ENCODE measurements around the gene RASGRP4. TPM values are rescaled to one million over a fixed set of nuclear protein-coding genes. Genes with fewer than 3 reads are reported as not detected.
"Not testable (repeated sequence)": the region's sequence is repeated elsewhere in the genome, so short reads cannot be mapped to it uniquely, and the experiment has no call there.

Gene RASGRP4
- total and polyA plus RNA-seq, 5 experiments from 2014 or later = 0.07 TPM; not detected in 4

GRCh38 chr19:38424272-38424671 is 1.7 kb downstream of the RASGRP4 start:
- H3K4me1 Mint-ChIP-seq = peaks cover 1 to 16% (median 8%) of the 10 kb centered on the region in 4 donors
- H3K27ac Mint-ChIP-seq = no peak overlapping the region
- H3K4me3 Mint-ChIP-seq = no peak overlapping the region
- no peak for DNase-seq
- H3K36me3 Mint-ChIP-seq = no peaks in the 10 kb centered on the region
- H3K27me3 Mint-ChIP-seq = peaks cover 0 to 19% (median 3%) of the 10 kb centered on the region in 5 donors
- no peaks in the 10 kb centered on the region for H3K9me3 Mint-ChIP-seq
- POLR2A ChIA-PET = interaction anchor here (0.6 to 0.7 kb wide), 2 partner anchors 81 to 902 kb away, joined by 3 to 4 read pairs; no protein-coding TSS in a partner anchor
- ATAC-seq = no peak

GRCh38 chr19:38422438-38422837 is 3.6 kb downstream of the RASGRP4 start:
- Mint-ChIP-seq H3K4me3 (no peak overlapping the region), H3K27ac (no peak overlapping the region), H3K36me3 (no peaks in the 10 kb centered on the region), H3K27me3 (peaks cover 0 to 9% (median 3%) of the 10 kb centered on the region in 5 donors), H3K9me3 (no peaks in the 10 kb centered on the region), H3K4me1 (peaks cover 8 to 25% (median 22%) of the 10 kb centered on the region in 4 donors)
- no peak for DNase-seq
- POLR2A ChIA-PET = no interaction called here
- no peak for ATAC-seq

DNA sequence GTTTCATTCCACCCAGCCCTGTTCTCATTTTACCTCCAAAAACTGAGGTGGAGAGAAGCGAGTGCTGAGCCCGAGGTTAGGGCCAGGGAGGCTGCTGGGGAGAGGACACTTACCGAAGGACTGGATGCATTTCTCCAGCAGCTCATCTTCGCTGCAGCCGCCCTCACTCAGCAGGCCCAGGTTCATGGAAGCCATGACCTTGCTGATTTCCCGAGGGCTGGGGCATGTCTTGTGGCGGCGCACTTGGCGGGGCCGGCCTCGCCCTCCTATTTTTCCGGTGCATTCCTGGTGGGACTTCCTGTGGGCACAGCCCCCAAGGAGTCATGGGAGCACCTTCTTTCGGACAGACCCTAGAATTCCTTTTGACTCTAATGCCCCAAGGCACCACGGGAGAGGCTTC is 4.2 kb downstream of the RASGRP4 start:
- no peak overlapping the region for H3K27ac Mint-ChIP-seq
- peaks cover 0 to 8% (median 3%) of the 10 kb centered on the region in 5 donors for H3K27me3 Mint-ChIP-seq
- H3K36me3 Mint-ChIP-seq = no peaks in the 10 kb centered on the region
- H3K4me3 Mint-ChIP-seq = no peak overlapping the region
- H3K9me3 Mint-ChIP-seq = no peaks in the 10 kb centered on the region
- DNase-seq (no peak), ATAC-seq (no peak)
- H3K4me1 Mint-ChIP-seq = peaks cover 14 to 31% (median 27%) of the 10 kb centered on the region in 4 donors
- POLR2A ChIA-PET = no interaction called here

- H3K4me3 Mint-ChIP-seq = no peak overlapping the region
- H3K27me3 Mint-ChIP-seq = peaks cover 0 to 6% (median 2%) of the 10 kb centered on the region in 5 donors
- POLR2A ChIA-PET = no interaction called here
Observed at GRCh38 chr19:38420935-38421334, 5.1 kb downstream of the RASGRP4 start.

GRCh38 chr19:38417544-38418506 is 8.2 kb downstream of the RASGRP4 start:
- POLR2A ChIA-PET = interaction anchor here (1.4 to 1.5 kb wide), 2 partner anchors 8 to 15 kb away, joined by 3 to 4 read pairs; partner anchors contain the start of genes FAM98C and RASGRP4

More at GRCh38 chr19:38420935-38421334, 5.1 kb downstream of the RASGRP4 start:
- Mint-ChIP-seq H3K36me3 (no peaks in the 10 kb centered on the region), H3K27ac (no peak overlapping the region), H3K9me3 (no peaks in the 10 kb centered on the region), H3K4me1 (peaks cover 12 to 28% (median 22%) of the 10 kb centered on the region in 4 donors)
- DNase-seq = no peak
- ATAC-seq = no peak

DNA sequence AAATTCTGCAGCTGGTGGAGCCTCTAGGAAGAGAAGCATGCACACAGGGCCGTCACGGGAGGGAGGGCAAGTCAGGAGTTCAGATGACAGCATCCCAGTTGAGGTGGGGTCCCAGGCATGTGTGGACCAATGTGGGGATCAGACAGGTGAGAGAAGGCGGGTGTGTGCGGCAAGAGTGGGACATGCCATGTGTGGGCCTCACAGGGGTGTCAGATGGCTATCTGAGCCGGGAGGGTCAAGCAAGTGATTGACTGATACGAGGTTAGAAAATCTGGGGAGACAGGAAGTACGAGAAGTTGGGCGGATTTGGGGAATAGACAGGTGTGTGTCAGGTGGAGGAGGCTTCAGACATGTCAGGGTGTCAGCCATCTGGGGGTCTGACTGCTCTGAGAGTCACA is 8.9 kb downstream of the RASGRP4 start:
- Mint-ChIP-seq H3K36me3 (no peaks in the 10 kb centered on the region), H3K4me3 (peak overlapping the region; percentile 77 to 88 (median 84)), H3K27me3 (peaks cover 0 to 3% (median 0%) of the 10 kb centered on the region in 5 donors), H3K27ac (peak overlapping the region in 8 of 10 donors; percentile 63 to 91 (median 78)), H3K9me3 (no peaks in the 10 kb centered on the region), H3K4me1 (peaks cover 12 to 24% (median 16%) of the 10 kb centered on the region in 4 donors)
- DNase-seq (no peak), ATAC-seq (no peak)
- POLR2A ChIA-PET = interaction anchor here (1.4 to 1.5 kb wide), 2 partner anchors 9 to 15 kb away, joined by 3 to 4 read pairs; partner anchors contain the start of genes FAM98C and RASGRP4

More at GRCh38 chr19:38417544-38418506, 8.2 kb downstream of the RASGRP4 start:
- no peaks in the 10 kb centered on the region for H3K36me3 Mint-ChIP-seq
- no peaks in the 10 kb centered on the region for H3K9me3 Mint-ChIP-seq
- peaks cover 0 to 3% (median 0%) of the 10 kb centered on the region in 5 donors for H3K27me3 Mint-ChIP-seq
- H3K4me3 Mint-ChIP-seq = peak overlapping the region; percentile 77 to 88 (median 84)
- ATAC-seq = peak; percentile 75 to 79
- peak overlapping the region; percentile 25 to 91 (median 76) for H3K27ac Mint-ChIP-seq
- DNase-seq = peak in 8 of 10 donors; percentile 14 to 35 (median 27)
- peaks cover 12 to 24% (median 16%) of the 10 kb centered on the region in 4 donors for H3K4me1 Mint-ChIP-seq

- POLR2A ChIA-PET = interaction anchor here (0.5 to 0.9 kb wide), 3 partner anchors 11 to 100 kb away, joined by 3 read pairs; partner anchors contain the start of gene FAM98C
- no peak overlapping the region for H3K4me3 Mint-ChIP-seq
- DNase-seq = no peak
- peaks cover 15 to 18% (median 16%) of the 10 kb centered on the region in 4 donors for H3K4me1 Mint-ChIP-seq
- H3K27me3 Mint-ChIP-seq = no peaks in the 10 kb centered on the region
- no peak overlapping the region for H3K27ac Mint-ChIP-seq
- ATAC-seq = no peak
- H3K9me3 Mint-ChIP-seq = no peaks in the 10 kb centered on the region
- peaks cover 0 to 3% (median 0%) of the 10 kb centered on the region in 3 donors for H3K36me3 Mint-ChIP-seq
Observed at GRCh38 chr19:38413416-38413815, 12.6 kb downstream of the RASGRP4 start.

GRCh38 chr19:38412961-38413360 is 13.1 kb downstream of the RASGRP4 start:
- H3K4me3 Mint-ChIP-seq = no peak overlapping the region
- no peaks in the 10 kb centered on the region for H3K27me3 Mint-ChIP-seq
- H3K27ac Mint-ChIP-seq = no peak overlapping the region

GRCh38 chr19:38412491-38412890 is 13.5 kb downstream of the RASGRP4 start:
- peaks cover 6 to 11% (median 8%) of the 10 kb centered on the region in 4 donors for H3K4me1 Mint-ChIP-seq
- no peaks in the 10 kb centered on the region for H3K27me3 Mint-ChIP-seq
- no peak overlapping the region for H3K27ac Mint-ChIP-seq
- no peak overlapping the region for H3K4me3 Mint-ChIP-seq
- H3K36me3 Mint-ChIP-seq = peaks cover 0 to 7% (median 0%) of the 10 kb centered on the region in 3 donors
- no peak for ATAC-seq
- DNase-seq = no peak
- no peaks in the 10 kb centered on the region for H3K9me3 Mint-ChIP-seq
- POLR2A ChIA-PET = no interaction called here

More at GRCh38 chr19:38412961-38413360, 13.1 kb downstream of the RASGRP4 start:
- no peaks in the 10 kb centered on the region for H3K9me3 Mint-ChIP-seq
- no peak for ATAC-seq
- H3K4me1 Mint-ChIP-seq = peaks cover 11 to 16% (median 13%) of the 10 kb centered on the region in 4 donors
- no peak for DNase-seq
- POLR2A ChIA-PET = interaction anchor here (0.5 kb wide), 1 partner anchor 101 kb away, joined by 3 read pairs; no protein-coding TSS in a partner anchor
- H3K36me3 Mint-ChIP-seq = peaks cover 0 to 4% (median 0%) of the 10 kb centered on the region in 3 donors

DNA sequence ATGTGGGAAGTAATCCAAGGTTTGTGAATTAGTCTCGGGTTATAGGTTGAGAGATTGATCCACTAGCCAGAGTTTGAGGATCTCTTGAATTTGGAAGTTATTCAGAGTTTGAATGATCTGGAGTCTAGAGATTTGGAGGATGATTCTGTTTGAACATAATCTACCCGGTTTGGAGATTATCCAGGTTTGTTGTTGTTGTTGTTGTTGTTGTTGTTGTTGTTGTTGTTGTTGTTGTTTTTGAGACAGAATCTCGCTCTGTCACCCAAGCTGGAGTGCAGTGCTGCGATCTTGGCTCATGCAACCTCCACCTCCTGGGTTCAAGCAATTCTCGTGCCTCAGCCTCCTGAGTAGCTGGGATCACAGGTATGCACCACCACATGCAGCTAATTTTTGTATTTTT is 14.1 kb downstream of the RASGRP4 start:
- H3K9me3 Mint-ChIP-seq, H3K4me3 Mint-ChIP-seq, H3K4me1 Mint-ChIP-seq, H3K27me3 Mint-ChIP-seq, ATAC-seq, POLR2A ChIA-PET, DNase-seq: not testable (repeated sequence)
- Mint-ChIP-seq H3K36me3 (peaks cover 0 to 12% (median 0%) of the 10 kb centered on the region in 3 donors), H3K27ac (peak overlapping the region in 1 of 10 donors; percentile 10)

DNA sequence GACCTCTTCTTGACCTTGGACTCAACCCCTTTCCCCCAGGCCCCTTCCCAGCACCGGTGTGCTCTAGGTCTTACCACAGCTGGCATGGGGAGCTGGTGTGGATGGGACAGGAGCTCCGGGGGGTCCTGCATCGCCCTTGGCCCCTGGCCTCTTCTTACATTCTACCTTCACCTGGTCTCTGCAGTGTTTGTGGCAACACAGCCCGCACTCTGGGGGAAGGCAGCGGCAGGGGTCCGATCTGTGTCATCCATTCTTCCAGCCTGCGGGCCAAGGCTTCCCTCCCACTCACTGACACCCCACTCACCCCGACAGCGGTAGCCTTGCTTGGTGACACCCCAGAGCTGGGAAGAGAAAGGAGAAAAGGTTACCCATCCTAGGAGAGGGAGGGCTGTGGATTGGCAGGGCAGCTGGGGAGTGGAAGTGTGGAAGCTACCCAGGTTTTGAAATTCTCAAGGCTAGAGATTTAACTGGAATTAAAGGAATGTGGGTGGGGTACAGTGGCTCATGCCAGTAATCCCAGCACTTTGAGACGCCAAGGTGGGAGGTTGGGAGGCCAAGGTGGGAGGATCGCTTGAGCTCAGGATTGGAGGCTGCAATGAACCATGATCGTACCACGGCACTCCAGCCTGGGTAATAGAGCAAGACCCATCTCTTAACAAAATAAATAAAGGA is 14.8 kb downstream of the RASGRP4 start:
- DNase-seq (no peak), ATAC-seq (no peak)
- Mint-ChIP-seq H3K36me3 (peaks cover 0 to 16% (median 0%) of the 10 kb centered on the region in 3 donors), H3K4me3 (no peak overlapping the region), H3K27ac (peak overlapping the region in 1 of 10 donors; percentile 11), H3K27me3 (no peaks in the 10 kb centered on the region), H3K4me1 (peaks cover 0 to 5% (median 0%) of the 10 kb centered on the region in 4 donors), H3K9me3 (no peaks in the 10 kb centered on the region)
- POLR2A ChIA-PET = no interaction called here

DNA sequence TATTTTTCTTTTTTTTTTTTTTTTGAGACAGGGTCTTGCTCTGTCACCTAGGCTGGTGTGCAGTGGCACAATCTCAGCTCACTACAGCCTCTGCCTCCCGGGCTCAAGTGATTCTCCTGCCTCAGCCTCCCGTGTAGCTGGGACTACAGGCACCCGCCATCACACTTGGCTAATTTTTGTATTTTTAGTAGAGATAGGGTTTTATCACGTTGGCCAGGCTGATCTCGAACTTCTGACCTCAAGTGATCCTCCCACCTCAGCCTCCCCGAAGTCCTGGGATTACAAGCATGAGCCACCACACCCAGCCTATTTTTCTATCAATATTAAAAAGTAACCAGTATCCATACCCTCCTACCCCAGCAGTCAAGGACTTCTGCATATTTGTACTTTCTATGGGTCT is 15.6 kb downstream of the RASGRP4 start:
- H3K36me3 Mint-ChIP-seq = peaks cover 0 to 19% (median 0%) of the 10 kb centered on the region in 3 donors
- POLR2A ChIA-PET = interaction anchor here (0.6 kb wide), 1 partner anchor 504 kb away, joined by 4 read pairs; the partner anchor contains the start of gene WDR87
- not testable (repeated sequence) for H3K9me3 Mint-ChIP-seq, DNase-seq, H3K27me3 Mint-ChIP-seq, H3K4me1 Mint-ChIP-seq, H3K4me3 Mint-ChIP-seq, ATAC-seq
- peak overlapping the region in 1 of 10 donors; percentile 46 for H3K27ac Mint-ChIP-seq

Measured in naive thymus-derived CD8-positive, alpha-beta T cell (primary cell).